PC-3 (cell line): Measurements from ENCODE around the gene DIP2A. TPM values are rescaled to one million over a fixed set of nuclear protein-coding genes. Genes with fewer than 3 reads are reported as not detected.

Experiments
- ATAC-seq: fragments of 200-7000 bp; cut with Tn5 transposase; 2 replicates; pipeline ENCODE4 v1.9.1; 2020; ENCODE audit warnings: mild to moderate bottlenecking, moderate library complexity
- BruUV-seq: library from RNA; stranded (reverse); fragments of 400-500 nt; replicated peaks from 2 replicates; lab custom pipeline; 2021; lab: Mats Ljungman, UMichigan
- CTCF ChIA-PET: fragments of 300-600 bp; sonication (Branson Sonifier 250); formaldehyde crosslinking; loops from one replicate; lab custom pipeline; 2022; ENCODE audit warnings: antibody characterized with exemption; lab: Charles Lee
- POLR2A ChIA-PET: fragments of 300-600 bp; sonication (Branson Sonifier 250); formaldehyde crosslinking; loops from one replicate; lab custom pipeline; 2022; ENCODE audit warnings: antibody characterized with exemption; ENCODE audit not compliant: unreplicated experiment; lab: Charles Lee
- DNase-seq: peaks from one replicate; pipeline ENCODE4 v3.0.0-alpha.2; 2015
- H2AFZ ChIP-seq: fragments of 300-600 bp; sonication (generic); 2 replicates; pipeline ENCODE4 v1.6.0; 2016; ENCODE audit warnings: antibody characterized with exemption, low read length
- H3F3A ChIP-seq: fragments of 300-600 bp; sonication (generic); one replicate; pipeline ENCODE4 v1.6.0; 2017; ENCODE audit warnings: antibody characterized with exemption, low read length, control low read depth, mild to moderate bottlenecking; ENCODE audit not compliant: unreplicated experiment
- H3K27ac ChIP-seq: fragments of 300-600 bp; sonication (generic); 2 replicates; pipeline ENCODE4 v1.5.1; 2016; ENCODE audit warnings: mild to moderate bottlenecking, low read length
- H3K27me3 ChIP-seq: fragments of 300-600 bp; sonication (generic); 2 replicates; pipeline ENCODE4 v1.6.1; 2016; ENCODE audit warnings: low read length, mixed read lengths
- H3K36me3 ChIP-seq: fragments of 300-600 bp; sonication (generic); 2 replicates; pipeline ENCODE4 v1.6.1; 2016; ENCODE audit warnings: low read depth, mixed run types, low read length, mixed read lengths
- H3K4me1 ChIP-seq: fragments of 300-600 bp; sonication (generic); 2 replicates; pipeline ENCODE4 v1.5.1; 2016; ENCODE audit warnings: low read length; ENCODE audit not compliant: insufficient read depth
- H3K4me2 ChIP-seq: fragments of 300-600 bp; sonication (generic); 2 replicates; pipeline ENCODE4 v1.6.0; 2016; ENCODE audit warnings: low read length
- H3K4me3 ChIP-seq: fragments of 300-600 bp; sonication (generic); 2 replicates; pipeline ENCODE4 v1.5.1; 2016; ENCODE audit warnings: mild to moderate bottlenecking, low read length, mixed read lengths
- H3K79me2 ChIP-seq: fragments of 300-600 bp; sonication (generic); 2 replicates; pipeline ENCODE4 v1.6.1; 2017; ENCODE audit warnings: low read length, mixed read lengths
- H3K9ac ChIP-seq: fragments of 300-600 bp; sonication (generic); 2 replicates; pipeline ENCODE4 v1.6.0; 2016; ENCODE audit warnings: mild to moderate bottlenecking, low read length
- H3K9me2 ChIP-seq: fragments of 300-600 bp; sonication (generic); replicated peaks from 2 replicates; pipeline ENCODE4 v1.6.1; 2016; ENCODE audit warnings: mixed run types, low read length, mixed read lengths
- H3K9me3 ChIP-seq: fragments of 300-600 bp; sonication (generic); 2 replicates; pipeline ENCODE4 v1.6.1; 2016; ENCODE audit warnings: low read length, mixed read lengths
- H4K20me1 ChIP-seq: fragments of 300-600 bp; sonication (generic); 2 replicates; pipeline ENCODE4 v1.6.1; 2016; ENCODE audit warnings: low read length, mixed read lengths
- CTCF ChIP-seq: fragments of 300-600 bp; sonication (generic); conservative IDR thresholded peaks from 2 replicates; pipeline ENCODE4 v1.5.1; 2017; ENCODE audit warnings: antibody characterized with exemption, low read depth, mild to moderate bottlenecking, low read length
- EZH2 ChIP-seq: fragments of 300-600 bp; sonication (generic); IDR thresholded peaks from one replicate; pipeline ENCODE4 v1.6.1; 2017; ENCODE audit warnings: antibody characterized with exemption, mild to moderate bottlenecking, low read length; ENCODE audit not compliant: unreplicated experiment
- EZH2phosphoT487 ChIP-seq: fragments of 300-600 bp; sonication (generic); IDR thresholded peaks from 2 replicates; pipeline ENCODE4 v1.6.1; 2018; ENCODE audit warnings: mild to moderate bottlenecking, antibody characterized with exemption, low read length, borderline replicate concordance
- intact Hi-C: fragments of 100-400 bp; cut with micrococcal nuclease; formaldehyde crosslinking; loops from 2 replicates; pipeline ENCODE4 v1.9.0; 2023
- total RNA-seq: library from RNA; depleted of rRNA; stranded (reverse); fragments of >200 nt; gene quantifications from 2 replicates; pipeline ENCODE4 v1.2.3, GENCODE V29; 2014

DIP2A gene
- total RNA-seq, 1 experiment from 2014 or later: 23.7 TPM

- TF ChIP-seq EZH2phosphoT487 (no peak), EZH2 (no peak), CTCF (no peak)
- CTCF ChIA-PET: no interaction called here
- H3K4me3 ChIP-seq: no peak overlapping the region
- no peaks in the 10 kb centered on the region for H3K79me2 ChIP-seq
- no peak for DNase-seq
- no peak for ATAC-seq
- BruUV-seq: no TSS peak
- H2AFZ ChIP-seq: no peak overlapping the region
- no peaks in the 10 kb centered on the region for H4K20me1 ChIP-seq
- POLR2A ChIA-PET: no interaction called here
- no peak overlapping the region for H3K4me2 ChIP-seq
- H3F3A ChIP-seq: no peaks in the 10 kb centered on the region
- no peak overlapping the region for H3K27ac ChIP-seq
- H3K9me2 ChIP-seq: no peaks in the 10 kb centered on the region
- no peaks in the 10 kb centered on the region for H3K9me3 ChIP-seq
- no peaks in the 10 kb centered on the region for H3K4me1 ChIP-seq
- H3K9ac ChIP-seq: no peak overlapping the region
- H3K27me3 ChIP-seq: no peaks in the 10 kb centered on the region
- H3K36me3 ChIP-seq: peaks cover 18% of the 10 kb centered on the region
- intact Hi-C loops: no loop called here
Observed at GRCh38 chr21:46489162-46489663, 30.5 kb downstream of the DIP2A start.

DNA sequence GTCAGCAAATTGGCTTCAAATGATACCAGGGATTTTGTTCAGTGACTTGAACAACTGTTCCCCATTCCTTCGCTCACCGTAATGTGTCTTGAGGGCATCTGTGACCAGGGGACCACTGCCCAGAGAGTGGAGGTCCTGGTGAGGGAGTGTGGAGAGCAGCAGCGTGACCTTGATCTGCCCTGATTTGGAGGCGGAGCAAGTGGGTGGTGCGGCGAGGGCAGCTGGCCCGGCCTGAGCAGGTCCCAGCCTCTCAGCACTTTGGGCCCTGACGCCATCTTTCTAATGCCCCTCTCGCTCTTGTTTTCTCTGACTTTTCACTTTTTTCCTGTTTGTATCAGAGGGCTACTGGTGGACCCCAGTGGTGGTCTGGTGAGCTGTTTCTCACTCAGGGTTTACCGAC is 31.1 kb downstream of the DIP2A start:
- Histone ChIP-seq H3K9me2 (no peaks in the 10 kb centered on the region), H2AFZ (no peak overlapping the region), H4K20me1 (no peaks in the 10 kb centered on the region), H3K79me2 (no peaks in the 10 kb centered on the region), H3K4me1 (no peaks in the 10 kb centered on the region), H3K4me3 (no peak overlapping the region), H3K9ac (no peak overlapping the region), H3F3A (no peaks in the 10 kb centered on the region), H3K27me3 (no peaks in the 10 kb centered on the region), H3K9me3 (no peaks in the 10 kb centered on the region), H3K27ac (no peak overlapping the region), H3K4me2 (no peak overlapping the region), H3K36me3 (peaks cover 20% of the 10 kb centered on the region)
- DNase-seq (no peak), ATAC-seq (no peak)
- POLR2A ChIA-PET: no interaction called here
- CTCF ChIA-PET: no interaction called here
- intact Hi-C loops: no loop called here
- TF ChIP-seq CTCF (no peak), EZH2phosphoT487 (no peak), EZH2 (no peak)
- no TSS peak for BruUV-seq

- Histone ChIP-seq H3K79me2 (no peaks in the 10 kb centered on the region), H3K4me1 (no peaks in the 10 kb centered on the region), H3K9me3 (no peaks in the 10 kb centered on the region), H3K9ac (no peak overlapping the region), H2AFZ (no peak overlapping the region), H4K20me1 (no peaks in the 10 kb centered on the region), H3K4me2 (no peak overlapping the region), H3K9me2 (no peaks in the 10 kb centered on the region), H3F3A (no peaks in the 10 kb centered on the region), H3K36me3 (peaks cover 20% of the 10 kb centered on the region), H3K27ac (no peak overlapping the region), H3K4me3 (no peak overlapping the region), H3K27me3 (no peaks in the 10 kb centered on the region)
- CTCF ChIA-PET: no interaction called here
- no peak for DNase-seq
- TF ChIP-seq EZH2phosphoT487: no peak
- TF ChIP-seq CTCF: no peak
- TF ChIP-seq EZH2: no peak
- no peak for ATAC-seq
- POLR2A ChIA-PET: no interaction called here
- no TSS peak for BruUV-seq
- intact Hi-C loops: no loop called here
Observed at GRCh38 chr21:46491553-46491952, 32.9 kb downstream of the DIP2A start.
